T47D (cell line): ENCODE data around the gene CHST8.

Experiments used
- DNase-seq, 2 experiments: peaks; one replicate each; pipeline versions ENCODE4 v3.0.0 to v3.0.0-alpha.2; 2011 to 2012; ENCODE audit warnings: low read depth in 1 of 2, low spot score in 1 of 2
- JUND ChIP-seq: IDR thresholded peaks from 2 replicates; pipeline ENCODE4 v1.6.1; 2012; ENCODE audit warnings: low read depth
- in situ Hi-C: cut with HindIII; loops from 2 replicates; pipeline ENCODE4 v1.10.0; 2016; ENCODE audit warnings: low sequenced_read_pairs, low pct_unique_long_range_greater_than_20kb

CHST8 gene

DNA sequence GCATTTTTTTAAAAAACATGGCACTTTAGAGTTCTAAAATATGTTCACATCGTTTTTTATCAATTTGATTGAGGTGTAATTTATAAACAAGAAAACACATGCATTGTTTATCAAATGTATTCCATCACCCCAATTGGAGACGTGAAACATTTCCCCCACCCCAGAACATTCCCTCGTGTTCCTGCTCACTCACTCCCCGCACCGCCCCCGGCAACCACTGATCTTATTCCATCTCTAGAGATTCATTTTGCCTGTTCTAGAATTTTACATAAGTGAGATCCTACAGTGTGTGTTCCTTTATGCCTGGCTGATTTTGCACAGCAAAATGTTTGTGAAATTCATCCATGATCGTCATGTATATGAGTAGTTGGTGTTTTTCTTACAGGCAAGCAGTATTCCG is 124.4 kb downstream of the CHST8 start:
- in situ Hi-C loops, result no loop called here
- TF ChIP-seq JUND, result no peak
- no peak for DNase-seq

DNA sequence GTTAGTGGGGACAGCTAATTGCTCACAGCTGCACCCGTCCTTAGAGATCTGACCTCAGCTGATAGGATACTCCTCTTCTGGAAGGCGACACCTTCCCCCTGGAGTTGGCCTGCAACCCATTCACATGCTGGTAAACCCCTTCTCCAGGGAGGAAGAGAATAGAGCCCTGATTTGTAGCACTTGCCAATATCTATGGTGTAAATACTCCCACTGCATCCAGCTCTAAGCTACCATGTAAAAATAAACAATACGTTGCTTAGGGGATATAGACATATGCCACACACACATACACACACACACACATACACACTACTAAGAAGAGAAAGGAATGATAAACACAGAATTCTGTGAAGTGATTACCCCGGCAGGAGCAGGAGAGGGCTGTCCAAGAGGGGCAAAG is 125.5 kb downstream of the CHST8 start:
- no peak for TF ChIP-seq JUND
- DNase-seq, result no peak
- in situ Hi-C loops, result no loop called here

DNA sequence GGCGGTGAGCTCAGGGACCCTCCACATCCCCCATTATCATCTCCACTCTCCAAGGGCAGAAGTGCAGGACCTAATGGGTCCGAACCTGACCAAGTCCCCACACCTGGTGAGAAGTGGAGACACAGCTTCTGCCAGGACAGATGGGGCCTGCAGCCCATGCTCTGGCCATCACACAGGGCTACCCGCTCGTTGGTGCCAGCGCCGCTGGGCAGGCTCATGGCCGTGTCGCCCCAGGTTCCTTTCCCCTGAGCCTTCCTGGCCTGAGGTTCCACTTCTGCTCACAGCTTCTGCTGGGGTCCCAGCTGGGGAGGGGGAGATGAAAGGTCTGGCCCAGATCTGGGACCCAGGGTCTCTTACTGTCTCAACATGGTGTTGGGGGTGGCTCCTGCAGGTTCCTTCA is 126.5 kb downstream of the CHST8 start:
- no peak for DNase-seq
- in situ Hi-C loops, result no loop called here
- TF ChIP-seq JUND, result no peak

GRCh38 chr19:33749016-33749415 is 127.3 kb downstream of the CHST8 start:
- no peak for TF ChIP-seq JUND
- no peak for DNase-seq
- in situ Hi-C loops, result no loop called here

GRCh38 chr19:33749619-33750175 is 127.9 kb downstream of the CHST8 start:
- in situ Hi-C loops, result no loop called here
- no peak for TF ChIP-seq JUND
- no peak for DNase-seq

GRCh38 chr19:33750587-33751435 is 129.1 kb downstream of the CHST8 start:
- no peak for DNase-seq
- TF ChIP-seq JUND, result no peak
- in situ Hi-C loops, result no loop called here

DNA sequence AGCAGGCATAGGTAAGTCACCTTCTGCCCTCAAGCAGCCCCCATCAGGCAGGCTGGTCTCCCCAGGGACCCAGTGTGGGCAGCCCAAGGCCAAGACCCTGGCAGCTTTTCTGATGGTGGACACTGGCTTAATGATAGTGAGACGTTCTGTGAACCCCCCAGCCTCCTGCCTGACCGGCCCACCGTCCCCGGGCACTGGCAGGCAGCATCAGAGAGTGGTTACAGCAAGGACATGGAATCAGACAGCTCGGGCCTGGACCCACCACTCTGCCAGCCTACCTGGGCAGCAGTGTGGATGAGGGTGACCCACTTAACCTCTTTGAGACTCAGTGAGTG is 129.7 kb downstream of the CHST8 start:
- TF ChIP-seq JUND, result no peak
- DNase-seq, result no peak
- in situ Hi-C loops, result no loop called here

GRCh38 chr19:33752018-33752800 is 130.5 kb downstream of the CHST8 start:
- no peak for DNase-seq
- TF ChIP-seq JUND, result no peak
- in situ Hi-C loops, result no loop called here

DNA sequence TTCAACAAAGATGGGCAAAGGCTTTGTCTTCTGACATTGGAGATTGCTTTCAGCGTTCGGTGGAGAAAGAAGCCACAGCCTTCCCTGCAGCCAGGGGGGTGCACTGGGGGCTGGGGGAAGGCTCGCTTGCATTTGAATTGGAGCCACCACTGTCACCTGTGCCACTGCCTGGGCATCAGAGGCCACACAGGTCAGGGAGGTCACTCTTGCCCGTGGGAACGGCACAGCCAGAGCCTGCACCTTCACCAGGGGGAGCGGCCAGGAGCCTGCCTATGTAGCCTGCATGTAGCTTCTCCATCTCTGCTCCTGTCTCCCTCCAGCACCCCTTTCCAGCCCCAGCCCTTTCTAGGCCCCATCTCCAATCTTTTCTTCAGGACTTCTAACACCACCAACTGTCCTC is 131.2 kb downstream of the CHST8 start:
- DNase-seq, result no peak
- in situ Hi-C loops, result no loop called here
- no peak for TF ChIP-seq JUND

DNA sequence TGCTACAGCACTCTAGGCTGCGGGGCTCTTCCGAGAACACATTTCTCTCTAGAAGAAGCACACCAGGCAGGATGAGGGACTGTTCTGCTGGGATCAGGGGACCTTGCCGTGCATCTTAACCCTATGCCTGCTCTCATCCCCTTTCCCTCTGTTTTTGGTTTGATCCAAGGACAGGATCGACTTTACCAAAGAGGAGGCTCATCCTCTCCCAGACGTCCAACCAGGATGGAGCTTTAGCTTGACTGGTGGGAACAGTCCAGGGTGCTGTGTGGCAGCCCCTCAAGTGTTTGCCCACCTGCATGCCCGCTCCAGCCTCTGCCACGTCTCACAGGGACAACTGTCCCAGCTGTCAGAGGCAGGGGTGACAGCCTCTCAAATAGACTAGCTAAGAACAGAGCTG is 132.6 kb downstream of the CHST8 start:
- DNase-seq, result no peak
- TF ChIP-seq JUND, result no peak
- in situ Hi-C loops, result no loop called here

DNA sequence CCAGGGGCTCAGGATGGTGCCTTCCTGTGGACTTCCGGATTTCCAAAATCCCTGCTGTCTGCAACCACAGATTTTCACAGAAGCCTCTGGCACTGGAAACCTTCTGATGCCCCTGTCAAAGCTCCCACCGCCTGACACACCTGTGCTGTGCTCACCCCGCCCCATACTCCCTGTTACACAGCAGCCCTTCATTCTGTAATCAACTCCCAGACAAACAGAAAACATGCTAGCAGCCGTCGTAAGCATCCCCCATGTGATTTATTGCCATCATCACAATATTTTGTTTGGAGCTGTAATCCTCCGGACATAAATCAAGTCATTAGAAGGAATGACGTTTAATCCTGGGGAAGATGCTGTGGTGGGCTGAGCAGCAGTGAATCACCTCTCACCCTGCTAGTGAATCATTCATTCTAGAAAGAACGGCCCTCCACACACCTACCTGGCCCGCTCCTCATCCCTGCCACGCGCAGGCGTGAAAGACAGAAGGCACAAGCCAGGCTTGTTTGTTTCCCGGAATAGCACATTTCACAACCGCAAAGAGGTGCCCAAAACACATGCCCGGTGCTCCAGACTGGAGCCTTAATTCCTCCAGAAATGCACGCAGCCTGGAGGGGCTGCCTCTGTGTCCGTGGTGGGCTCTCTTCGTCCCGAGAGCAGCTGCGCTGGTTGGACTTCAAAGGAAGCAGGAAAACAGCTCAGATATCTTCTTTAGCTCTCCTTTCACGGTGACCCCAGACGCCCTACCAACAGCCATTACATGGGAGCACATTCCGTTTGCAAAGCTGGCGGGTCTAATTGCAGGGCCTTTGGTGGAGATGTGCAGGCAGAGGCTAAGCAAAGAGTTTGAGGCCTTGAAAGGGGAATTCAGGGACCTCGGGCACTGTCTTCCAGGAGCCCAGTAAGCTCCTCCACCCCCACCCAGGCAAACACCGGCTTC is 133.6 kb downstream of the CHST8 start:
- TF ChIP-seq JUND, result no peak
- DNase-seq, result no peak
- in situ Hi-C loops, result no loop called here

DNA sequence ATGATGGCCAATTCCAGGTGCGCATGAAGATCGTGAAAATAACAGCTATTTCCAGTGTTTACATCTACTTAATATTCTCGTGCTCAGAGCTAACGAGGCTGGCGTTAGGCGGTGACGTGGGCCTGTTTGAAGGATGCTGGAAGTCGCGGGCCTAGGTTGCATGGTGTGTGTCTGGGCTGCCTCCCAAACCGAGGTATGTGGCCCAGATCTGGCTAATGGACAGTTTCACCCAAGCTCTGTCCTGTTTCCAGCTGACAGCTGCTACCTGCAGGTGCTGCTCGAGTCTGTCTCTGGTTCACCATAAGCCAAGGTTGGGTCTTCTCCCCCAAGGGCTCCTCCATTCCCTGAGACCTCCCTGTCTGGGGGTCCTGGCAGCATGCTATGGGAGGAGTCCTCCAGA is 134.4 kb downstream of the CHST8 start:
- no peak for DNase-seq
- no peak for TF ChIP-seq JUND
- in situ Hi-C loops, result no loop called here
